GM18520 (cell line): ENCODE data around the gene CFAP52.
"Not testable (repeated sequence)": the region's sequence is repeated elsewhere in the genome, so short reads cannot be mapped to it uniquely, and the experiment has no call there.

Experiments
- ATAC-seq: cut with Tn5 transposase; IDR thresholded peaks from one replicate; pipeline ENCODE4 v1.9.1; 2021; ENCODE audit not compliant: unreplicated experiment

The CFAP52 gene

GRCh38 chr17:9568957-9569588 is 7.4 kb upstream of the CFAP52 start:
- no peak for ATAC-seq

GRCh38 chr17:9571201-9571600 is 5.2 kb upstream of the CFAP52 start:
- no peak for ATAC-seq

- ATAC-seq: no peak
Observed at GRCh38 chr17:9575381-9576101, 901 bp upstream of the CFAP52 start, which contains the start of gene STX8. TSS of gene STX8 (minus strand) at chr17:9575820. CDS start at chr17:9575808, 12 bp downstream.

DNA sequence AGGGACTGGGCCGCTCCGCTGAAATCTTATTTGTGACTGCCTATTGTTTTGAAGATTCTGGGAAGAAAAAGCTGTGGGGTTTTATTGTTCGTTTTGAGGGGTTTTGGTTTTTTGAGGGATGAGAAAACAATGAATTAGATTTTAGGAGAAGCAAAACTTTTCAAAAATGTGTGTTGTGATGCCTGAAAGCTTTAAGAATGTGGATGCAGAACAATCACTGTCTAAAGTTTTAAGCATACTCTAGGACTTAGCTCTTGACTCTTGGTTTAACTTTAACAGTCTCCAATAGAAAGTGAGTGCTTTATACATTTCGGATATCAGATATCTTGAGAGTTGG is 899 bp downstream of the CFAP52 start:
- no peak for ATAC-seq

GRCh38 chr17:9587969-9588656 is 11.7 kb downstream of the CFAP52 start:
- no peak for ATAC-seq

- ATAC-seq: no peak
Observed at GRCh38 chr17:9594065-9594464, 17.6 kb downstream of the CFAP52 start.

DNA sequence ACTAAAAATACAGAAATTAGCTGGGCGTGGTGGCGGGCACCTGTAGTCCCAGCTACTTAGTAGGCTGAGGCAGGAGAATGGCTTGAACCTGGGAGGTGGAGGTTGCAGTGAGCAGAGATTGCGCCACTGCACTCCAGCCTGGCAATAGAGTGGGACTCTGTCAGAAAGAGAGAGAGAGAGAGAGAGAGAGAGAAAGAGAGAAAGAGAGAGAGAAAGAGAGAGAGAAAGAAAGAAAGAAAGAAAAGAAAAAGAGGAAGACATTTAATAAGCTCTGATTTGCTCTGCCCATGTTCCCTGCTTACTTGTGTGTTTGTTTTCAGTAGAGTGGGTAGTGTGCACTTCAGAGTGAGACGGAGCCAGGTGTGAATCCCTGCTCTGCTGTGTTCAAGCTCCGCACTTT is 21.2 kb downstream of the CFAP52 start:
- not testable (repeated sequence) for ATAC-seq

- no peak for ATAC-seq
Observed at GRCh38 chr17:9598661-9599060, 22.2 kb downstream of the CFAP52 start.

GRCh38 chr17:9604583-9604982 is 28.1 kb downstream of the CFAP52 start:
- not testable (repeated sequence) for ATAC-seq

DNA sequence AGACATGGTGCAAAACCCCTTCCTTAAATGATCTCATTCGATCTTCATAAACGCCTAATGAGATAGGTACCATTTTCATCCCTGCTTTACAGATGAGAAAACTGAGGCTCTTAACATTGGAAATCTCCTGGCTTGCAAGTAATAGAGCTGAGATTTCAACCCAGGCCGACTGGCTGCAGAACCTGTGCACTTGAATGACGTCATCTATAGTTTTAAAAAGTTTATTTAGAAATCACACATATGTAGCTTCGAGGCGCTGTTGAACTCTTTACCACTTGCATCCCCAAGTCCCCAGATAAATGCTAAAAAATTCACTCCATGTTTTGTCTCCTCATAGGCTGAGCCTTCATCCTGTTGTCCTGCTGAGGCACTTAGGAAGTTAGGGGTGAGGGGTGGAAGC is 30.0 kb downstream of the CFAP52 start:
- no peak for ATAC-seq

DNA sequence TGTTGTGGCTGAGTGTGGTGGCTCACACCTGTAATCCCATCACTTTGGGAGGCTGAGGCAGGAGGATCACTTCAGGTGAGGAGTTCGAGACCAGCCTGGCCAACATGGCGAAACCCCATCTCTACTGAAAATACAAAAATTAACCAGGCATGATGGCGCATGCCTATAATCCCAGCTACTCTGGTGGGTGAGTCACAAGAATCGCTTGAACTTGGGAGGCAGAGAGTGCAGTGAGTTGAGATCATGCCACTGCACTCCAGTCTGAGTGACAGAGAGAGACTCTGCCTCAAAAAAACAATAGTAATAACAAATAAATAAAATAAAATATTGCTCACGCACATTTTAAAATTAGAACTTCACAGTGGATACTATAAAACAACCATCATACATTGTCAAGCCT is 30.6 kb downstream of the CFAP52 start:
- not testable (repeated sequence) for ATAC-seq

DNA sequence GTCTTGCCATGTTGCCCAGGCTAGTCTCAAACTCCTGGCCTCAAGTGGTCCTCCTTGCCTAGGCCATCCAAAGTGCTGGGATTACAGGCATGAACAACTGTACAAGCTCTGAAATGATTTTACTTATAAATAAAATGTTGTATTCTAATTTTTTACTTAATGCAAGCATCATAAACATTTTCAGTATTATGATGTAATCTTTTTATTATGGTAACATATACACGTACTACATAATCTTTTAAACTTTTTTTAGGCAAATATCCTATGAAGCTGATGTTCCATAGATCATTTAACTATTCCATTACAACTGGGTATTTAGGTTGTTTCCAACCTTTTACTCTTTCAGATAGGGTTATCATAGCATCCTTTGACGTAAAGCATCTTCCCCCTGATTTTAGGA is 35.1 kb downstream of the CFAP52 start:
- no peak for ATAC-seq

DNA sequence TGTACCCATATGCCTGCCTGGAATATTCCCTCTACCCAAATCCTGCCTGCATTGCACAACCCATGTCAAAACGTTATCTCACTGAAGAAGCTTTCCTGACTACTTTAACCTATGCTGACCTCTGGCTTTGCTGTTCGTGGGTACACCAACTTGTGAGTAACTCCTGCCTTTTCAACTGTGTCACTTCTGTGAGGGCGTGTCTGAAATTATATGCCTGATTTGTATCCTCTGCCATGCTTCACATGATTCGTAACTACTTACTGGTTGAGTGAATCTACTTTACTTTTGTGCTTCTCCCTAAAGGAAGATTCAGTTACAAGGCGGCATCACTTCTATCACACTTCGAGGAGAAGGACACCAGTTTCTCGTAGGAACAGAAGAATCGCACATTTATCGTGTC is 35.6 kb downstream of the CFAP52 start:
- no peak for ATAC-seq

DNA sequence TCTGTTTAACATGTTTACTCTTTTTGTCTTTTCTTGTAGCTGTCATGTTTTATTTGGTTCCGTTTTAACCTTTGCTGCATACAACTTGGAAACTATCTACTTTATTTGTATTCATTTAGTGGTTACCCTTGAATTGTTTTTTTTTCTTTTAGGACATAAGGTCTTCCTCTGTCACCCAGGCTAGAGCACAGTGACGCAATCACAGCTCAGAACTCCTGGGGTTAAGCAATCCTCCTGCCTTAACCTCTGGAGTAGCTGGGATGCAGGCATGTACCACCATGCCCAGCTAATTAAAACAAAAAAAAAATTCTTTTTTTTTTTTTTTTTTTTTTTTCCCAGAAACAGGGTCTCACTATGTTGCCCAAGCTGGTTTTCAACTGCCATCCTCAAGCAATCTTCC is 39.0 kb downstream of the CFAP52 start:
- ATAC-seq: no peak

DNA sequence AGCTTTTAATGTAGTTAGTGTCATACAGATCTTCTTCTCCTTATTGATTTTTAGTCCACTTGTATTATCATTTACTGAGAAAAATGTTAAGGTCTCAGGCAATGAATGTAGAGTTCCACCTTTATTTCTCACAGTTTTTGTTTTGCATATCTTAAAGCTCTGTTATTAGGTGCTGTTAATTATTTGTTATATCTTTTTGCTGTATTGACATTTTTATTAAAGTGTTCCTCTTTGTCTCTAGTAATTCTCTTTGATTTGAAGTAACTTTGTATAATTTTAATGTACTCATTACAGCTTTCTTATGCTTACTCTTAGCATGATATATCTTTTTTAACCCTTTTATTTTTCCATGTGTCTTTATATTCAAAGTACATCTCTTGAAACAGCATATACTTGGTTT is 46.5 kb downstream of the CFAP52 start:
- no peak for ATAC-seq

DNA sequence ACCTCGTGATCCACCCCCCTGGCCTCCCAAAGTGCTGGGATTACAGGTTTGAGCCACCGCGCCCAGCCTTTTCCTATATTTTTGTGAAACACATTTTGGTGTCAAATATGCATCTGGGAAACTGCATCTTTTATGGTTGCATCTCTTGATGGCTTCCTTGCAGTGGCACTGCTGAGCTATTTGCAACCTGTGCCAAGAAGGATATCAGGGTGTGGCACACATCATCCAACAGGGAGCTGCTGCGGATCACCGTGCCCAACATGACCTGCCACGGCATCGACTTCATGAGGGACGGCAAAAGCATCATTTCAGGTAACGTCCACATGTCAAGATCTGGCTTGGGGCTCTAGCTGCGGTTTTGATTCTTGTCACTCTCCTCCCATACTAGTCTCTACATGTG is 52.1 kb downstream of the CFAP52 start:
- no peak for ATAC-seq

DNA sequence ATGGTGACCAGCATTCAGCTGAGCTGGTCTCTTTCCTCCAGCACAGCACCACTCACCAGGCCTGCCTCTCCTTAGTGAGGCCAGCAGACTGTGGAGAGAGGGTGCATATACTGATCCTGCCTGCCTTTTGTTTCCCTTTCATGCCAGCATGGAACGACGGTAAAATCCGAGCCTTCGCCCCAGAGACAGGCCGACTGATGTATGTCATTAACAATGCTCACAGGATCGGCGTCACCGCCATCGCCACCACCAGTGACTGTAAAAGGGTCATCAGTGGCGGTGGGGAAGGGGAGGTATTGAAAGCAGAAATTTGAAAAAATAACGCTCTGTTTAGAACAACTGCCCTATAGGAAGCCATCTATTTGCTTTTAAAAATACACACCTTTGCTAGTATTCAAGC is 56.3 kb downstream of the CFAP52 start:
- no peak for ATAC-seq

- ATAC-seq: no peak
Observed at GRCh38 chr17:9635340-9635739, 58.9 kb downstream of the CFAP52 start.

DNA sequence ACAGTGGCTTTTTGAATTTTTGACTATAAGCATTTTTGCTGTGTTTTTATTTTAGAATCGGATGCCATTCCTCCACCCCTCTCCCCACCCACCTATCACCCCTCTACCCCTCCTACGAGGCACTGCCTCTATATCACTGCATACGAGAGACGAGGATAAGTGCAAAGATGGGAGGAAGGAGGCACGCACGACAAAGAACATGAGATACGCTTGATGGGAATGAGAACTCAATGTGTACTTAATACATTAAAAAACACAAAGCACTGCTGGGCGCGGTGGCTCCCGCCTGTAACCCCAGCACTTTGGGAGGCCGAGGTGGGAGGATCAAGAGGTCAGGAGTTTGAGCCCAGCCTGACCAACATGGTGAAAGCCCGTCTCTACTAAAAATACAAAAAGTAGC is 60.1 kb downstream of the CFAP52 start:
- ATAC-seq: no peak

DNA sequence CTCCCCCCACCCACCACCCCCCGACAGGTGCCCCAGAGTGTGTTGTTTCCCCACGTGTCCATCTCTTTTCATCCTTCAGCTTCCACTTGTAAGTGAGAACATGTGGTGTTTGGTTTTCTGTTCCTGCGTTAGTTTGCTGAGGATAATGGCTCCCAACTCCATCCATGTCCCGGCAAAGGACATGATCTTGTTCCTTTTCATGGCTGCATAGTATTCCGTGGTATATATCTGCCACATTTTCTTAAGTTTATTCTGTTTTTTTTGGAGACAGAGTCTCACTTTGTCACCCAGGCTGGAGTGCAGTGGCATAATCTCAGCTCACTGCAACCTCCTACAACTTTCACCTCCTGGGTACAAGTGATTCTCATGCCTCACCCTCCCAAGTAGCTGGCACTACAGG is 63.9 kb downstream of the CFAP52 start:
- ATAC-seq: not testable (repeated sequence)

GRCh38 chr17:9643611-9644010 is 67.2 kb downstream of the CFAP52 start:
- ATAC-seq: no peak
